ENCODE data around the gene H2AZ1.

GRCh38 chr4:99966692-99967091 is 16.6 kb upstream of the H2AZ1 start:
- TF ChIP-seq EZH2 (IDR thresholded peaks at IDR 0.05; ENCODE audit: insufficient read depth, poor library complexity, severe bottlenecking) (no peak), EZH2phosphoT487 (IDR thresholded peaks at IDR 0.05; ENCODE audit: insufficient read depth, low read depth) (no peak)

Data from GM23248 (cell line).